SK-N-SH (cell line): Measurements from ENCODE around the gene STIM2. TPM values are rescaled to one million over a fixed set of nuclear protein-coding genes. Genes with fewer than 3 reads are reported as not detected.

Experiments
- CTCF ChIA-PET: fragments of 300-600, 350-600 bp; formaldehyde crosslinking; extraction: SDS; loops from one replicate; lab custom pipeline; 2021; lab: Yijun Ruan, JAX
- POLR2A ChIA-PET: fragments of 350-600 bp; sonication (Branson Sonifier 250); formaldehyde crosslinking; extraction: SDS; loops from one replicate; lab custom pipeline; 2020; ENCODE audit warnings: antibody characterized with exemption, inconsistent platforms; lab: Yijun Ruan, JAX
- DNase-seq: peaks from one replicate; pipeline ENCODE4 v3.0.0; 2012
- H2AFZ ChIP-seq: fragments of 200-600 bp; sonication (generic); 2 replicates; pipeline ENCODE4 v1.8.1; 2016; ENCODE audit warnings: antibody characterized with exemption, mild to moderate bottlenecking, low read depth
- H3F3A ChIP-seq: fragments of 200-600 bp; sonication (generic); replicated peaks from 2 replicates; pipeline ENCODE3; 2016; ENCODE audit warnings: antibody characterized with exemption, mild to moderate bottlenecking; ENCODE audit not compliant: insufficient read depth
- H3K27ac ChIP-seq, 2 experiments: fragments of 200-500 bp in 1 of 2; fragments of 200-600 bp in 1 of 2; sonication (Bioruptor generic) in 1 of 2; sonication (generic), shearing (Covaris generic) in 1 of 2; 2 replicates each; pipeline versions ENCODE4 v1.5.1 to v1.6.1; 2014 to 2016; ENCODE audit warnings: low read depth in 2 of 2, inconsistent platforms in 1 of 2, low read length in 1 of 2, mild to moderate bottlenecking in 1 of 2, mixed read lengths in 1 of 2
- H3K27me3 ChIP-seq: fragments of 200-600 bp; sonication (generic), shearing (Covaris generic); 2 replicates; pipeline ENCODE4 v1.6.1; 2016; ENCODE audit warnings: mixed run types; ENCODE audit not compliant: insufficient read depth
- H3K36me3 ChIP-seq, 2 experiments: fragments of 200-500 bp in 1 of 2; fragments of 200-600 bp in 1 of 2; sonication (Bioruptor generic) in 1 of 2; sonication (generic) in 1 of 2; replicated peaks in 1 of 2; 2 replicates each; pipeline versions ENCODE3 to v1.5.1; 2014 to 2016; ENCODE audit warnings: low read length in 1 of 2, mild to moderate bottlenecking in 1 of 2; ENCODE audit not compliant: insufficient read depth in 2 of 2, control insufficient read depth in 1 of 2
- H3K4me1 ChIP-seq, 2 experiments: fragments of 200-500 bp in 1 of 2; fragments of 200-600 bp in 1 of 2; sonication (Bioruptor generic) in 1 of 2; sonication (generic), shearing (Covaris generic) in 1 of 2; 2 replicates each; pipeline versions ENCODE4 v1.5.1 to v1.6.1; 2014 to 2016; ENCODE audit warnings: low read depth in 1 of 2, low read length in 1 of 2, mixed run types in 1 of 2; ENCODE audit not compliant: insufficient read depth in 2 of 2, control insufficient read depth in 1 of 2
- H3K4me2 ChIP-seq: fragments of 200-600 bp; sonication (generic), shearing (Covaris generic); 2 replicates; pipeline ENCODE4 v1.6.1; 2017; ENCODE audit warnings: mixed run types
- H3K4me3 ChIP-seq, 2 experiments: fragments of 200-500 bp in 1 of 2; fragments of 200-600 bp in 1 of 2; sonication (Bioruptor generic) in 1 of 2; sonication (generic), shearing (Covaris generic) in 1 of 2; 2 replicates each; pipeline versions ENCODE4 v1.5.1 to v1.8.1; 2014 to 2016; ENCODE audit warnings: low read depth in 2 of 2, inconsistent platforms in 1 of 2, low read length in 1 of 2, mild to moderate bottlenecking in 1 of 2, mixed read lengths in 1 of 2, moderate library complexity in 1 of 2
- H3K79me2 ChIP-seq: fragments of 200-600 bp; sonication (generic); 2 replicates; pipeline ENCODE4 v1.8.1; 2017; ENCODE audit warnings: mild to moderate bottlenecking; ENCODE audit not compliant: insufficient read depth
- H3K9ac ChIP-seq: fragments of 200-600 bp; sonication (generic); 2 replicates; pipeline ENCODE4 v1.6.1; 2017; ENCODE audit warnings: mixed run types
- H3K9me2 ChIP-seq: fragments of 200-600 bp; sonication (generic); 2 replicates; pipeline ENCODE4 v1.6.1; 2017; ENCODE audit warnings: mixed run types
- H3K9me3 ChIP-seq: fragments of 200-600 bp; sonication (generic); 2 replicates; pipeline ENCODE4 v1.6.1; 2017; ENCODE audit warnings: mixed run types, mild to moderate bottlenecking, moderate library complexity
- H4K20me1 ChIP-seq: fragments of 200-600 bp; sonication (generic); 2 replicates; pipeline ENCODE4 v1.6.1; 2017; ENCODE audit warnings: mild to moderate bottlenecking, mixed run types; ENCODE audit not compliant: insufficient read depth
- EP300 ChIP-seq, 2 experiments: IDR thresholded peaks; 2 replicates each; pipeline versions ENCODE4 v1.4.0 to v1.6.1; 2012; ENCODE audit warnings: borderline replicate concordance in 1 of 2, low read depth in 1 of 2, low read length in 1 of 2
- FOSL2 ChIP-seq: IDR thresholded peaks from 2 replicates; pipeline ENCODE4 v1.4.0; 2012; ENCODE audit warnings: low read depth, mild to moderate bottlenecking, moderate library complexity, borderline replicate concordance
- FOXJ3 ChIP-seq: sonication (generic); formaldehyde crosslinking; IDR thresholded peaks from 2 replicates; pipeline ENCODE4 v1.5.1; 2020; ENCODE audit warnings: mild to moderate bottlenecking, missing genetic modification reagents
- FOXM1 ChIP-seq: IDR thresholded peaks from 2 replicates; pipeline ENCODE4 v1.4.0; 2012; ENCODE audit warnings: low read depth, mild to moderate bottlenecking
- GABPA ChIP-seq: IDR thresholded peaks from 2 replicates; pipeline ENCODE4 v1.4.0; 2012; ENCODE audit warnings: low read depth, mild to moderate bottlenecking
- GATA2 ChIP-seq: sonication (generic); formaldehyde crosslinking; IDR thresholded peaks from 2 replicates; pipeline ENCODE4 v1.5.0; 2020; ENCODE audit warnings: mild to moderate bottlenecking, missing genetic modification reagents
- MAX ChIP-seq: IDR thresholded peaks from 2 replicates; pipeline ENCODE4 v1.4.0; 2012; ENCODE audit warnings: low read depth
- NFIC ChIP-seq: IDR thresholded peaks from 2 replicates; pipeline ENCODE4 v1.4.0; 2012; ENCODE audit warnings: borderline replicate concordance
- PBX3 ChIP-seq: IDR thresholded peaks from 2 replicates; pipeline ENCODE4; 2012
- POLR2AphosphoS5 ChIP-seq: IDR thresholded peaks from 2 replicates; pipeline ENCODE4 v1.6.1; 2012; ENCODE audit warnings: low read depth, low read length
- REST ChIP-seq: IDR thresholded peaks from 2 replicates; pipeline ENCODE4 v1.6.1; 2012; ENCODE audit warnings: mild to moderate bottlenecking, low read depth, low read length, moderate library complexity
- SMC3 ChIP-seq: IDR thresholded peaks from 2 replicates; pipeline ENCODE4 v1.6.1; 2012; ENCODE audit warnings: low read depth, low read length, improper control_type of control experiment
- YY1 ChIP-seq: IDR thresholded peaks from 2 replicates; pipeline ENCODE4 v1.4.0; 2012; ENCODE audit warnings: low read depth, mild to moderate bottlenecking
- WGBS: methylation state at CpG from one replicate; pipeline ENCODE4 v1.1.6; 2017; ENCODE audit warnings: low lambda C conversion rate; 5-methylcytosine and 5-hydroxymethylcytosine counted together
- polyA plus RNA-seq, 3 experiments: library from polyadenylated mRNA; depleted of rRNA; stranded (reverse); fragments of >200 nt; gene quantifications; 2 replicates each; pipeline ENCODE4 v1.2.3, GENCODE V29; 2012

STIM2 gene
- polyA plus RNA-seq, 1 of the 3 experiments (the other 2 are of a cell fraction), result 14.7 TPM

- ChIA-PET CTCF (interaction anchor here (1.9 kb wide), 1 partner anchor 144 kb away, joined by 12 read pairs; no protein-coding TSS in a partner anchor), POLR2A (interaction anchor here (0.7 kb wide), 1 partner anchor 215 kb away, joined by 3 read pairs; no protein-coding TSS in a partner anchor)
- 100% methylated on average over 1 of the region's 1 CpG for WGBS
- no peak for DNase-seq
- no peak for TF ChIP-seq PBX3
- TF ChIP-seq NFIC, result no peak
- TF ChIP-seq POLR2AphosphoS5, result no peak
- no peak for TF ChIP-seq GABPA
- TF ChIP-seq YY1, result no peak
- no peak for TF ChIP-seq MAX
- no peak for TF ChIP-seq FOSL2
- TF ChIP-seq EP300 (IDR thresholded peaks at IDR 0.05; ENCODE audit: borderline replicate concordance in 1 of 2, low read depth in 1 of 2, low read length in 1 of 2), result no peak
- no peak for TF ChIP-seq SMC3
- TF ChIP-seq FOXM1, result no peak
- TF ChIP-seq, all 33 proteins: peak for 0
- Histone ChIP-seq H3K9ac (no peak overlapping the region), H3K27ac (no peak overlapping the region), H4K20me1 (peaks cover 5% of the 10 kb centered on the region; the same call in 1 of the 2 replicates), H3K9me3 (no peaks in the 10 kb centered on the region), H3K4me3 (no peak overlapping the region), H3K4me2 (no peak overlapping the region), H3K9me2 (no peaks in the 10 kb centered on the region), H2AFZ (no peak overlapping the region), H3K4me1 (peaks cover 7 to 12% of the 10 kb centered on the region in 2 experiments; a peak in 3 of 4 replicates), H3K27me3 (no peaks in the 10 kb centered on the region), H3K79me2 (peaks cover 61% of the 10 kb centered on the region), H3F3A (peaks cover 7% of the 10 kb centered on the region), H3K36me3 (no peaks in the 10 kb centered on the region)
These were observed 5.6 kb downstream of the STIM2 start for GRCh38 chr4:26866203-26866602.

GRCh38 chr4:26866781-26867180 is 6.1 kb downstream of the STIM2 start:
- 91% methylated on average over 2 of the region's 2 CpGs for WGBS
- POLR2A ChIA-PET, result interaction anchor here (0.7 kb wide), 1 partner anchor 214 kb away, joined by 3 read pairs; no protein-coding TSS in a partner anchor

More at GRCh38 chr4:26866781-26867180, 6.1 kb downstream of the STIM2 start:
- CTCF ChIA-PET, result interaction anchor here (1.9 kb wide), 1 partner anchor 143 kb away, joined by 12 read pairs; no protein-coding TSS in a partner anchor
- H4K20me1 ChIP-seq, result peaks cover 5% of the 10 kb centered on the region; the same call in 1 of the 2 replicates
- DNase-seq, result no peak
- no peak overlapping the region for H3K4me3 ChIP-seq
- no peaks in the 10 kb centered on the region for H3K36me3 ChIP-seq
- no peaks in the 10 kb centered on the region for H3K9me3 ChIP-seq
- no peak overlapping the region for H3K27ac ChIP-seq
- H3K9ac ChIP-seq, result no peak overlapping the region
- TF ChIP-seq FOXJ3, result no peak
- TF ChIP-seq REST, result no peak
- TF ChIP-seq GATA2 (CRISPR knock-in tag), result no peak
- TF ChIP-seq YY1, result no peak
- H3K79me2 ChIP-seq, result peaks cover 61% of the 10 kb centered on the region
- H2AFZ ChIP-seq, result no peak overlapping the region
- H3K4me2 ChIP-seq, result no peak overlapping the region
- H3K27me3 ChIP-seq, result no peaks in the 10 kb centered on the region
- no peaks in the 10 kb centered on the region for H3K9me2 ChIP-seq
- peaks cover 9 to 15% of the 10 kb centered on the region in 2 experiments; a peak in 3 of 4 replicates for H3K4me1 ChIP-seq
- peaks cover 3% of the 10 kb centered on the region for H3F3A ChIP-seq
